Activated CD4-positive, alpha-beta memory T cell treated with anti-CD3 and anti-CD28 coated beads, Interleukin-2, amount 10 ng/mL, durations not matched to agents 7 days and 5 days (primary cell): ENCODE results near the gene PIK3CA. TPM values are rescaled to one million over a fixed set of nuclear protein-coding genes. Genes with fewer than 3 reads are reported as not detected.
"Not testable (repeated sequence)": the region's sequence is repeated elsewhere in the genome, so short reads cannot be mapped to it uniquely, and the experiment has no call there.

Experiments
- CTCF ChIA-PET: fragments of 350-600 bp; sonication (Branson Sonifier 250); formaldehyde crosslinking; loops from one replicate; lab custom pipeline; 2021; ENCODE audit warnings: antibody characterized with exemption, inconsistent platforms; lab: Charles Lee
- POLR2A ChIA-PET: fragments of 350-600 bp; sonication (Branson Sonifier 250); formaldehyde crosslinking; loops from one replicate; lab custom pipeline; 2021; ENCODE audit warnings: antibody characterized with exemption; lab: Charles Lee
- DNase-seq: peaks from one replicate; pipeline ENCODE4 v3.0.0-alpha.2; 2020
- H3K27ac Mint-ChIP-seq: one replicate; pipeline ENCODE4 v1.8.0; 2021; ENCODE audit warnings: mild to moderate bottlenecking, mixed read lengths
- H3K27me3 Mint-ChIP-seq: one replicate; pipeline ENCODE4 v1.8.0; 2021; ENCODE audit warnings: mixed read lengths
- H3K36me3 Mint-ChIP-seq: one replicate; pipeline ENCODE4 v1.8.0; 2021; ENCODE audit warnings: low read depth, mixed read lengths
- H3K4me1 Mint-ChIP-seq: one replicate; pipeline ENCODE4 v1.8.0; 2021; ENCODE audit warnings: mixed read lengths
- H3K4me3 Mint-ChIP-seq: one replicate; pipeline ENCODE4 v1.8.0; 2021; ENCODE audit warnings: mild to moderate bottlenecking, mixed read lengths
- H3K9me3 Mint-ChIP-seq: one replicate; pipeline ENCODE4 v1.8.0; 2021; ENCODE audit warnings: mixed read lengths
- total RNA-seq, 2 experiments: library from RNA; stranded (reverse); gene quantifications; one replicate each; pipeline ENCODE4 v1.2.3, GENCODE V29; 2021

Gene PIK3CA
- 10 to 100 TPM; 25.9 to 26.2 TPM for total RNA-seq

GRCh38 chr3:179147873-179148615, at the start of gene PIK3CA:
Gene PIK3CA, plus strand, starts transcription at chr3:179148357. Its CDS starts 50,469 bp downstream, at chr3:179198826.
- peak; percentile 96 for DNase-seq
- peaks cover 22% of the 10 kb centered on the region for H3K27me3 Mint-ChIP-seq
- ChIA-PET POLR2A (interaction anchor here (0.8 to 3.6 kb wide), 18 partner anchors 23 to 1454 kb away, joined by 3 to 35 read pairs (median 5); partner anchors contain the start of genes ACTL6A, MFN1, TTC14 and ZMAT3), CTCF (interaction anchor here (0.6 to 3.6 kb wide), 12 partner anchors 38 to 414 kb away, joined by 3 to 20 read pairs (median 4); partner anchors contain the start of genes ACTL6A, ZMAT3 and ZNF639)
- H3K9me3 Mint-ChIP-seq, result no peaks in the 10 kb centered on the region
- peak within 1 kb of the TSS; percentile 92 for H3K27ac Mint-ChIP-seq
- no peaks in the 10 kb centered on the region for H3K36me3 Mint-ChIP-seq
- H3K4me1 Mint-ChIP-seq, result peaks cover 32% of the 10 kb centered on the region
- peak within 1 kb of the TSS; percentile 95 for H3K4me3 Mint-ChIP-seq

DNA sequence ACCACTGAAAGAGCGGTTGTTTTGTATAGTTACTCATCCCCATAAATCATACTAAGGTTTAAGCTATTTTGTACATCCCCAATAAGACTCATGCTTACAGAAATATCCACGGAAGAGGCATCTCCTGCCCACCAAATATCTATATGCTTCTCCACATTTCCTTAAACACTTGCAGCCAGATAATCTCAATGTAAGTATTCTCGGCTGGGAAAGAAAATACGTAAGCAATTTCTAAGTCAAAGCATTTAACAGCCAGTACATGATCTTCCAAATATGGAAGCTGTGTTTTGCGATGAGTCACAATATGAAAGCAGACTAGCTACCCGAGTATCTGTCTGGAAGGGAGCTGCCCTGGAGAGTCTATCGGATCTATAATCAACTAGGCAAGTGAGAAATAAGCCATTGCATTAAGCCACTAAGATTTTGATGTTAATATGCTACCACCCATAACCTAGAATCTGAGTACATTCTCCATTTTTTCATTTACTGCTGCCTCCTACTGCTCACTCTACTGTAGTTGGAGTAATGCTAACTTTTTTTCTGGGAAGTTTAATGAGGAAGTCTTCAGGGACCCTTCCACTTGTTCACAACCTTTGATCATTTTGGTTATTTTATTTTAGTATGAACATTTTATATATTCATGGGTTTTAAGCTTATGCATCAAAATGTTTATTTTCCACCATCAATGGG, 49.6 kb upstream of the PIK3CA start:
- POLR2A ChIA-PET, result no interaction called here
- Mint-ChIP-seq H3K4me1 (peaks cover 5% of the 10 kb centered on the region), H3K9me3 (no peaks in the 10 kb centered on the region), H3K36me3 (no peaks in the 10 kb centered on the region), H3K27ac (no peak overlapping the region), H3K27me3 (peaks cover 3% of the 10 kb centered on the region), H3K4me3 (no peak overlapping the region)
- CTCF ChIA-PET, result interaction anchor here (1.1 to 2.4 kb wide), 5 partner anchors 9 to 216 kb away, joined by 3 to 14 read pairs (median 5); no protein-coding TSS in a partner anchor
- DNase-seq, result no peak

DNA sequence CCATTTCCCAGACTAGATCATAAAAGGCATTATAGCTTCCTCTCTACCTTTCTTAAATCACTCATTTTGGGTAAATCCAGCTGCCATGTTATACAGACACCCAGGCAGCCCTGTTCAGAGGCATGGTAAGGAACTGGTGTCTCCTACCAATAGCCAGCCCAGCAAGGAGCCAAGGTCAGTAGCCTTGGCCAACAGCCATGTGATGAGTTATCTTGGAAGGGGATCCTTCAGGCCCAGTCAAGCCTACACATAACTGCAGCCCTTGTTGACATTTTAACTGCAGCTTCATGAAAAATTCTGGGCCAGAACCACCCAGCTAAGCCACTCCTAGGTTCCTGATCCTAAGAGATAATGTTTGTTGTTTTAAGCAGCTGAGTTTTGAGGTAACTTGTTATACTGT, 47.5 kb upstream of the PIK3CA start:
- H3K4me1 Mint-ChIP-seq, result peaks cover 6% of the 10 kb centered on the region
- ChIA-PET CTCF (no interaction called here), POLR2A (interaction anchor here (0.7 kb wide), 1 partner anchor 27 kb away, joined by 3 read pairs; no protein-coding TSS in a partner anchor)
- no peak for DNase-seq
- no peaks in the 10 kb centered on the region for H3K9me3 Mint-ChIP-seq
- H3K27me3 Mint-ChIP-seq, result peaks cover 1% of the 10 kb centered on the region
- no peak overlapping the region for H3K27ac Mint-ChIP-seq
- no peaks in the 10 kb centered on the region for H3K36me3 Mint-ChIP-seq
- H3K4me3 Mint-ChIP-seq, result no peak overlapping the region

GRCh38 chr3:179105881-179106280, 42.3 kb upstream of the PIK3CA start:
- no peaks in the 10 kb centered on the region for H3K36me3 Mint-ChIP-seq
- H3K27ac Mint-ChIP-seq, result no peak overlapping the region
- H3K9me3 Mint-ChIP-seq, result peaks cover 2% of the 10 kb centered on the region
- CTCF ChIA-PET, result interaction anchor here (0.7 to 1.9 kb wide), 6 partner anchors 9 to 91 kb away, joined by 3 to 5 read pairs (median 4); no protein-coding TSS in a partner anchor
- peaks cover 4% of the 10 kb centered on the region for H3K27me3 Mint-ChIP-seq
- DNase-seq, result no peak
- H3K4me1 Mint-ChIP-seq, result peaks cover 4% of the 10 kb centered on the region
- POLR2A ChIA-PET, result interaction anchor here (0.7 kb wide), 1 partner anchor 36 kb away, joined by 3 read pairs; no protein-coding TSS in a partner anchor
- H3K4me3 Mint-ChIP-seq, result no peak overlapping the region

DNA sequence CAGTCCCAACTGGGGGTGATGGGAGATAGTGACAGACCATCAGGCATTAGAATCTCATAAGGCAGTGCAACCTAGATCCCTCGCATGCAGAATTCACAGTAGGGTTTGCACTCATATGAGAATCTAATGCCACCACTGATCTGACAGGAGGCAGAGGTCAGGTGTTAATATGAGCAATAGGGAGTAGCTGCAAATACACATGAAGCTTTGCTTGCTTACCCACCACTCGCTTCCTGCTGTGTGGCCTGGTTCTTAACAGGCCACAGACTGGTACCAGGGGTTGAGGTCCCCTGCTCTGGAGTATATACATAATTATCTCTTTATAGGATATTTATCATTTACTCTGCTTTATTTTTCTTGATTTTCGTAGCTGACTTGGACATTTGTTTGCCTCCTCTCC, 40.5 kb upstream of the PIK3CA start:
- DNase-seq, result no peak
- POLR2A ChIA-PET, result no interaction called here
- Mint-ChIP-seq H3K36me3 (no peaks in the 10 kb centered on the region), H3K27me3 (peaks cover 11% of the 10 kb centered on the region), H3K4me1 (peaks cover 4% of the 10 kb centered on the region), H3K27ac (no peak overlapping the region), H3K4me3 (no peak overlapping the region), H3K9me3 (peaks cover 2% of the 10 kb centered on the region)
- CTCF ChIA-PET, result interaction anchor here (0.7 to 1.2 kb wide), 4 partner anchors 9 to 213 kb away, joined by 3 to 4 read pairs (median 4); no protein-coding TSS in a partner anchor

GRCh38 chr3:179108086-179108485, 40.1 kb upstream of the PIK3CA start:
- no peaks in the 10 kb centered on the region for H3K36me3 Mint-ChIP-seq
- ChIA-PET CTCF (interaction anchor here (0.7 to 1.2 kb wide), 4 partner anchors 9 to 213 kb away, joined by 3 to 4 read pairs (median 4); no protein-coding TSS in a partner anchor), POLR2A (no interaction called here)
- DNase-seq, result no peak
- no peak overlapping the region for H3K27ac Mint-ChIP-seq
- peaks cover 2% of the 10 kb centered on the region for H3K9me3 Mint-ChIP-seq
- H3K4me1 Mint-ChIP-seq, result peaks cover 4% of the 10 kb centered on the region
- H3K4me3 Mint-ChIP-seq, result no peak overlapping the region
- H3K27me3 Mint-ChIP-seq, result peaks cover 16% of the 10 kb centered on the region

GRCh38 chr3:179113903-179114302, 34.3 kb upstream of the PIK3CA start:
- H3K9me3 Mint-ChIP-seq, result peaks cover 2% of the 10 kb centered on the region
- H3K27me3 Mint-ChIP-seq, result peaks cover 28% of the 10 kb centered on the region
- POLR2A ChIA-PET, result no interaction called here
- H3K36me3 Mint-ChIP-seq, result no peaks in the 10 kb centered on the region
- no peak for DNase-seq
- CTCF ChIA-PET, result no interaction called here
- no peaks in the 10 kb centered on the region for H3K4me1 Mint-ChIP-seq
- no peak overlapping the region for H3K4me3 Mint-ChIP-seq
- no peak overlapping the region for H3K27ac Mint-ChIP-seq

GRCh38 chr3:179115444-179115843, 32.7 kb upstream of the PIK3CA start:
- peaks cover 28% of the 10 kb centered on the region for H3K27me3 Mint-ChIP-seq
- POLR2A ChIA-PET, DNase-seq, H3K9me3 Mint-ChIP-seq, H3K27ac Mint-ChIP-seq, H3K4me3 Mint-ChIP-seq, H3K4me1 Mint-ChIP-seq, H3K36me3 Mint-ChIP-seq: not testable (repeated sequence)
- CTCF ChIA-PET, result interaction anchor here (1.0 kb wide), 1 partner anchor 10 kb away, joined by 4 read pairs; no protein-coding TSS in a partner anchor

DNA sequence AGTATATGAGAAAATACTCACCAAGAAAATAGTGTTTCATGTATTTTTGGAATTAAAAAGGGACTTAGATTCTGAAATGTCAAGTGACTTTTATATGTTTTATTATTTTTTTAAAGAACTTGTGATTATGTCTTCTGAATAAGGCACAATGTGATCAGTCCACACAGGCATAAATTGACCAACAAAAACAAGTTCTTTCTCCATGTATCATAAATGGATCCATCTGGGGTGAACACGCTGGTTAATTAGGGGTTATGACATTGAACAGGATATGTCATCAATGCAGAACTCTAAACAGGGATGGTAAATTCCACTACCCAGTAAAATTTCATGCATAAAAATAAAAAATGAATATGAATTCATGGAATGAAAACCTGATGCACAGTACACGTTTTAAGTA, 31.3 kb upstream of the PIK3CA start:
- H3K4me1 Mint-ChIP-seq, result no peaks in the 10 kb centered on the region
- peaks cover 3% of the 10 kb centered on the region for H3K36me3 Mint-ChIP-seq
- CTCF ChIA-PET, result no interaction called here
- H3K4me3 Mint-ChIP-seq, result no peak overlapping the region
- H3K9me3 Mint-ChIP-seq, result peaks cover 3% of the 10 kb centered on the region
- H3K27me3 Mint-ChIP-seq, result peaks cover 24% of the 10 kb centered on the region
- no peak overlapping the region for H3K27ac Mint-ChIP-seq
- POLR2A ChIA-PET, result no interaction called here
- DNase-seq, result no peak

DNA sequence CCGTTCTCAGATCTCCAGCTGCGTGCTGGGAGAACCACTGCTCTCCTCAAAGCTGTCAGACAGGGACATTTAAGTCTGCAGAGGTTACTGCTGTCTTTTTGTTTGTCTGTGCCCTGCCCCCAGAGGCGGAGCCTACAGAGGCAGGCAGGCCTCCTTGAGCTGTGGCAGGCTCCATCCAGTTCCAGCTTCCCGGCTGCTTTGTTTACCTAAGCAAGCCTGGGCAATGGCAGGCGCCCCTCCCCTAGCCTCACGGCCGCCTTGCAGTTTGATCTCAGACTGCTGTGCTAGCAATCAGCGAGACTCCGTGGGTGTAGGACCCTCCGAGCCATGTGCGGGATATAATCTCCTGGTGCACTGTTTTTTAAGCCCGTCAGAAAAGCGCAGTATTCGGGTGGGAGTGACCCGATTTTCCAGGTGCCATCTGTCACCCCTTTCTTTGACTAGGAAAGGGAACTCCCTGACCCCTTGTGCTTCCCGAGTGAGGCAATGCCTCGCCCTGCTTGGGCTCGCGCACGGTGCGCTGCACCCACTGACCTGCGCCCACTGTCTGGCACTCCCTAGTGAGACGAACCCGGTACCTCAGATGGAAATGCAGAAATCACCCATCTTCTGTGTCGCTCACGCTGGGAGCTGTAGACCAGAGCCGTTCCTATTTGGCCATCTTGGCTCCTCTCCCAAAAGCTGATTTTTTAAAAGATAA, 15.8 kb upstream of the PIK3CA start:
- H3K4me1 Mint-ChIP-seq, H3K4me3 Mint-ChIP-seq, H3K9me3 Mint-ChIP-seq, DNase-seq, POLR2A ChIA-PET, H3K27ac Mint-ChIP-seq, CTCF ChIA-PET, H3K36me3 Mint-ChIP-seq: not testable (repeated sequence)
- H3K27me3 Mint-ChIP-seq, result peaks cover 12% of the 10 kb centered on the region

- DNase-seq, result no peak
- no peak overlapping the region for H3K27ac Mint-ChIP-seq
- no peaks in the 10 kb centered on the region for H3K4me1 Mint-ChIP-seq
- POLR2A ChIA-PET, result no interaction called here
- H3K36me3 Mint-ChIP-seq, result no peaks in the 10 kb centered on the region
- H3K27me3 Mint-ChIP-seq, result peaks cover 18% of the 10 kb centered on the region
- no peak overlapping the region for H3K4me3 Mint-ChIP-seq
- H3K9me3 Mint-ChIP-seq, result no peaks in the 10 kb centered on the region
- CTCF ChIA-PET, result no interaction called here
Observed at GRCh38 chr3:179133575-179133974, 14.6 kb upstream of the PIK3CA start.

DNA sequence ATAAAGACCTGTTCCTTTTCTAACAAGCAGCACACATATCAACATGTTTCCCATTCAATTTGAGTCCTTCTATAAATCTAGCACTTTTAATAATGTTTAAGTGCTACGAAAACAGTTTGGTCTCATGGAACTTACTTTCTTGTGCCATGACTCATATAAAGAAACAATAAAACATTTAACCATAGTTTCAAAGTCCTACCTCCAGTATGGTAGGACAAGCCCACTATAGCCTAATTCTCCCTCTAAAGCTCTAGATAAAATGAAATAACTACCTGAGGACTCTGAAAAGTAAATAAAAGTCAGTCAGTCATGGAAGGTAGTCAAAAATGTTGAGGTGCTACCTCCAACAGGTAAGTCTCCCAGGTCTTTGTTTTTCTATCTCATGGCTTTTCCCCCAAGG, 12.0 kb upstream of the PIK3CA start:
- ChIA-PET POLR2A (no interaction called here), CTCF (no interaction called here)
- no peak for DNase-seq
- Mint-ChIP-seq H3K36me3 (no peaks in the 10 kb centered on the region), H3K4me1 (no peaks in the 10 kb centered on the region), H3K9me3 (no peaks in the 10 kb centered on the region), H3K27ac (no peak overlapping the region), H3K4me3 (no peak overlapping the region), H3K27me3 (peaks cover 36% of the 10 kb centered on the region)
